ENCODE results near the gene AP1S1. TPM values are rescaled to one million over a fixed set of nuclear protein-coding genes. Genes with fewer than 3 reads are reported as not detected.

The AP1S1 gene
- total and polyA plus RNA-seq, 9 of the 15 experiments (the other 6 are each of a cell fraction or from before 2014, with no cell fraction given), result 4.4 to 149 (median 89.4) TPM

GRCh38 chr7:101153969-101154692 is at the start of gene AP1S1 (continued):
- TF ChIP-seq, protein P1, sequence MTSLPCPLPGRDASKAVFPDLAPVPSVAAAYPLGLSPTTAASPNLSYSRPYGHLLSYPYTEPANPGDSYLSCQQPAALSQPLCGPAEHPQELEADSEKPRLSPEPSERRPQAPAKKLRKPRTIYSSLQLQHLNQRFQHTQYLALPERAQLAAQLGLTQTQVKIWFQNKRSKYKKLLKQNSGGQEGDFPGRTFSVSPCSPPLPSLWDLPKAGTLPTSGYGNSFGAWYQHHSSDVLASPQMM (CRISPR knock-in tag; IDR thresholded peaks at IDR 0.05), result no peak
- TF ChIP-seq MAZ (CRISPR knock-in tag; conservative IDR thresholded peaks at IDR 0.05 in 1 of 2, IDR thresholded peaks at IDR 0.05 in 1 of 2) (peak; percentile 92), ZNF668 (CRISPR knock-in tag; IDR thresholded peaks at IDR 0.05) (no peak), HNRNPL (IDR thresholded peaks at IDR 0.05; ENCODE audit: low read depth, low read length) (no peak), SMARCB1 (IDR thresholded peaks at IDR 0.05; ENCODE audit: insufficient read length, low read depth) (no peak), KLF16 (IDR thresholded peaks at IDR 0.05) (peak; percentile 65), MLX (CRISPR knock-in tag; conservative IDR thresholded peaks at IDR 0.05) (no peak), STAG1 (CRISPR knock-in tag; IDR thresholded peaks at IDR 0.05; ENCODE audit: borderline replicate concordance) (no peak), U2AF1 (optimal IDR thresholded peaks at IDR 0.05; ENCODE audit: low read depth, low read length) (no peak), BCL6 (CRISPR knock-in tag; IDR thresholded peaks at IDR 0.05) (no peak), ZBTB7A (IDR thresholded peaks at IDR 0.05; ENCODE audit: borderline replicate concordance, control insufficient read depth, low read depth, low read length) (no peak), ZNF584 (CRISPR knock-in tag; IDR thresholded peaks at IDR 0.05; ENCODE audit: low read depth) (no peak), PPARD (CRISPR knock-in tag; IDR thresholded peaks at IDR 0.05) (no peak), POLR2AphosphoS5 (IDR thresholded peaks at IDR 0.05; ENCODE audit: control insufficient read depth, insufficient read depth, low read depth, low read length) (no peak), SETDB1 (IDR thresholded peaks at IDR 0.05; ENCODE audit: low read length) (no peak), ZNF3 (CRISPR knock-in tag; IDR thresholded peaks at IDR 0.05) (no peak), ARID2 (IDR thresholded peaks at IDR 0.05) (no peak), ZNF780A (CRISPR knock-in tag; IDR thresholded peaks at IDR 0.05) (no peak), ATF1 (CRISPR knock-in tag; IDR thresholded peaks at IDR 0.05) (no peak), ATF1 (tag; IDR thresholded peaks at IDR 0.05) (peak; percentile 40), ATF7 (IDR thresholded peaks at IDR 0.05) (peak; percentile 72; the same call in 1 of the 2 replicates), ZNF253 (CRISPR knock-in tag; conservative IDR thresholded peaks at IDR 0.05) (no peak), DMBX1 (CRISPR knock-in tag; IDR thresholded peaks at IDR 0.05; ENCODE audit: borderline replicate concordance) (no peak), MEF2D (tag; conservative IDR thresholded peaks at IDR 0.05; ENCODE audit: low read depth) (no peak), SMC3 (conservative IDR thresholded peaks at IDR 0.05; ENCODE audit: insufficient read depth, low read depth, low read length) (no peak)
- TF ChIP-seq, protein P2, sequence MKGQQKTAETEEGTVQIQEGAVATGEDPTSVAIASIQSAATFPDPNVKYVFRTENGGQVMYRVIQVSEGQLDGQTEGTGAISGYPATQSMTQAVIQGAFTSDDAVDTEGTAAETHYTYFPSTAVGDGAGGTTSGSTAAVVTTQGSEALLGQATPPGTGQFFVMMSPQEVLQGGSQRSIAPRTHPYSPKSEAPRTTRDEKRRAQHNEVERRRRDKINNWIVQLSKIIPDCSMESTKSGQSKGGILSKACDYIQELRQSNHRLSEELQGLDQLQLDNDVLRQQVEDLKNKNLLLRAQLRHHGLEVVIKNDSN (CRISPR knock-in tag; IDR thresholded peaks at IDR 0.05), result no peak
- TF ChIP-seq, protein P3, sequence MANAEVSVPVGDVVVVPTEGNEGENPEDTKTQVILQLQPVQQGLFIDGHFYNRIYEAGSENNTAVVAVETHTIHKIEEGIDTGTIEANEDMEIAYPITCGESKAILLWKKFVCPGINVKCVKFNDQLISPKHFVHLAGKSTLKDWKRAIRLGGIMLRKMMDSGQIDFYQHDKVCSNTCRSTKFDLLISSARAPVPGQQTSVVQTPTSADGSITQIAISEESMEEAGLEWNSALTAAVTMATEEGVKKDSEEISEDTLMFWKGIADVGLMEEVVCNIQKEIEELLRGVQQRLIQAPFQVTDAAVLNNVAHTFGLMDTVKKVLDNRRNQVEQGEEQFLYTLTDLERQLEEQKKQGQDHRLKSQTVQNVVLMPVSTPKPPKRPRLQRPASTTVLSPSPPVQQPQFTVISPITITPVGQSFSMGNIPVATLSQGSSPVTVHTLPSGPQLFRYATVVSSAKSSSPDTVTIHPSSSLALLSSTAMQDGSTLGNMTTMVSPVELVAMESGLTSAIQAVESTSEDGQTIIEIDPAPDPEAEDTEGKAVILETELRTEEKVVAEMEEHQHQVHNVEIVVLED (CRISPR knock-in tag; IDR thresholded peaks at IDR 0.05), result no peak
